IPS-20b (cell line): Measurements from ENCODE around the gene EGFR.

Source experiments
- H3K27ac ChIP-seq: one replicate; pipeline ENCODE4 v1.5.1; 2013; ENCODE audit warnings: low read length
- H3K27me3 ChIP-seq: 2 replicates; pipeline ENCODE4 v1.6.1; 2013; ENCODE audit warnings: mild to moderate bottlenecking, low read length, inconsistent platforms; ENCODE audit not compliant: insufficient read depth
- H3K36me3 ChIP-seq: 2 replicates; pipeline ENCODE4 v1.6.1; 2013; ENCODE audit warnings: low read depth, mild to moderate bottlenecking, inconsistent platforms, low read length, moderate library complexity; ENCODE audit not compliant: insufficient read depth
- H3K4me1 ChIP-seq: 2 replicates; pipeline ENCODE4 v1.6.1; 2013; ENCODE audit warnings: mild to moderate bottlenecking, control low read depth, inconsistent platforms, low read length, moderate library complexity; ENCODE audit not compliant: insufficient read depth
- H3K4me3 ChIP-seq: 2 replicates; pipeline ENCODE4 v1.5.1; 2013; ENCODE audit warnings: mild to moderate bottlenecking, low read length, inconsistent platforms
- H3K9ac ChIP-seq: 2 replicates; pipeline ENCODE4 v1.6.1; 2013; ENCODE audit warnings: low read depth, mild to moderate bottlenecking, inconsistent platforms, low read length, moderate library complexity
- H3K9me3 ChIP-seq: 2 replicates; pipeline ENCODE4 v1.6.1; 2013; ENCODE audit warnings: mild to moderate bottlenecking, low read depth, low read length, inconsistent platforms; ENCODE audit not compliant: insufficient read depth

EGFR gene

DNA sequence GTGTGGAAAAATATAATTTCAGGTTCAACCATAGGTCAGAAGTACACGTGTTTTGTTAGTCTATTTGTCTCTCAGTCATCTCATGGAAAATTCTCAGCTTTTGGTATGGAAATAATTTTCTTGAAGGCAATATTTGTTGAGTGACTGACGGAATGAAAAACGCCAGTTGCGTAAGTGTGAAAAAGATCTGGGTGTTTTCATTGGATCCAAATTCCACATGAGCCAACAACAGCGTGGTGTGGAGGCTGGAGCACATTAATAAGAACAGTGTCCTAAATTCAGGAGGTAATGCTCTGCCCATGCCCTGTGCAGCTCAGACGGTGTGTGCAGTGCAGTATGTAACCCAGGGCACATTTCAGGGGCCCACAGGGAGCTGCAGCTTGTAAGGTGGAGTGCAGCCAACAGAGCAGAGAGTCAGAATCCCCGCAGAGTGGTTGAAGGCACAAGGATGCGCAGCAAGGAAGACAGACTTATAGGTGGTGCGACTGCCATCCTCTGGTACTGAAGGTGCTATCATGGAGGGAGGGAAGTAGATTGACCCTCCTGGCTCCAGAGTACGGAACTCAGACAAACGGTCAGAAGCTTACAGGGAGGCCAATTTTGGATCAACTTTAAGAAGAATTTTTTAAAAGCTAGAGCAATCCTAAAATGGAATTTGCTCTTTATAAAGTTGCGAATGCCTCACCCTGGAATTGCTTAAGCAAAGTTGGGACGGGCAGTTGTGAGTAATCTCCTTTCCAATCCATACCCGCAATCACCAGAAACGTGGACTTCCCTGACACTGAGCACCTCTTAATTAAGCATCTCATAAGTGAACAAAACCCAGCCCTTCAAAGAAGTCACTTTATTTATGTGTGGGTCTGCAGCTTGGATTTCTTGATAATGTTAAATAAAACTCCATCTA is 38.0 kb downstream of the EGFR start:
- H3K9ac ChIP-seq = no peak overlapping the region
- no peak overlapping the region for H3K27ac ChIP-seq
- H3K27me3 ChIP-seq = no peaks in the 10 kb centered on the region
- H3K36me3 ChIP-seq = no peaks in the 10 kb centered on the region
- H3K4me3 ChIP-seq = no peak overlapping the region
- H3K4me1 ChIP-seq = no peaks in the 10 kb centered on the region; the same call in 1 of the 2 replicates
- no peaks in the 10 kb centered on the region for H3K9me3 ChIP-seq

DNA sequence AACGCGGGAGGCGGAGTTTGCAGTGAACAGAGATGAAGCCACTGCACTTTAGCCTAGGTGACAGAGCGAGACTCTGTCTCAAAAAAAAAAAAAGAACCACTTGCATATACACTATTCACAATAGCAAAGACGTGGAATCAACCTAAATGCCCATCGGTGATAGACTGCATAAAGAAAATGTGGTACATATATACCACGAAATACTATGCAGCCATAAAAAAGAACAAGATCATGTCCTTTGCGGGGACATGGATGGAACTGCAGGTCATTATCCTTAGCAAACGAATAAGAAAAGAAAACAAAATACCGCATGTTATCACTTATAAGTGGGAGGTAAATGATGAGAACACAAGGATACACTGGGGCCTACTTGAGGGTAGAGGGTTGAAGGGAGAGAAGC is 39.5 kb downstream of the EGFR start:
- no peak overlapping the region for H3K4me3 ChIP-seq

DNA sequence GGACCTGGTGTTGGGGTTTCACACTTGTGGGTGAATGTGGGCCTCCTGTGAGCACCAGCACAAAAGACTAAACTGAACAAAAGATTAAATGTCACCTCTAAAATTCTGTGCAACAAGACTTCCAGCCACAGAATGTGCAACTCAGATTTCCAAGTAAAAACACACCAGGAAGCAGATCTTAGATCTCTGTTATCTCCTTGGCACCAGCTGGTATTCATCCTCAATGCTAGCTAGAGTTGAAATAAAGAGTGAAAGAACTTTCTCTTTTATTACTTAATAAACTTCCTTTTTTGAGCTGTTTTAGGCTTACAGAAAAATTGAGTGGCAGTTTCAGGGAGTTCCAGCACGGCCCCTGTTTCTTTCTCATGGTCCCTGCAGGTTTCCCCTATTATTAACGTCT is 40.2 kb downstream of the EGFR start:
- H3K9ac ChIP-seq = no peak overlapping the region
- no peak overlapping the region for H3K27ac ChIP-seq
- no peaks in the 10 kb centered on the region for H3K9me3 ChIP-seq
- H3K4me1 ChIP-seq = no peaks in the 10 kb centered on the region
- no peaks in the 10 kb centered on the region for H3K27me3 ChIP-seq
- no peaks in the 10 kb centered on the region for H3K36me3 ChIP-seq
- no peak overlapping the region for H3K4me3 ChIP-seq

More for the DNA sequence above, 39.5 kb downstream of the EGFR start:
- no peak overlapping the region for H3K27ac ChIP-seq
- H3K4me1 ChIP-seq = no peaks in the 10 kb centered on the region; the same call in 1 of the 2 replicates
- no peaks in the 10 kb centered on the region for H3K27me3 ChIP-seq
- no peak overlapping the region for H3K9ac ChIP-seq
- no peaks in the 10 kb centered on the region for H3K9me3 ChIP-seq
- H3K36me3 ChIP-seq = no peaks in the 10 kb centered on the region

DNA sequence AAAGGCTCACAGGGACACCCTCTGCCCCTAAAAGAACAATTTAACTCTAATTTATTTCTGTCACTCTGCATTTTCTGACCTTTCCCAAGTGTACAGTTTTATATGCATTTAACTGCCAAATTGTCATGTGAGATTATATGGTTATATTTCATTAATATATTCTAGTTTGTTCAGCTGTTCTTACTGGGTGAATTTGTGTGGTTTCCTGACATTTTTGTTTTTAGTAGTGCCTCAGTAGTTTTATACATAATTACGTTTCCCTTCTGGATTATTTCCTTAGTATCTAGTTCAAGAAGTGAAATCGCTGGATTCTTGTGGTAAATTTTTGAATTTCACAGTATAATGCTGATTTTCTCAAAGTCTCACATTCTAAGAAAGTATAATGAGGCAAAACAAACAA is 41.3 kb downstream of the EGFR start:
- no peaks in the 10 kb centered on the region for H3K27me3 ChIP-seq
- no peak overlapping the region for H3K27ac ChIP-seq
- peaks cover 3% of the 10 kb centered on the region; the same call in 1 of the 2 replicates for H3K4me1 ChIP-seq
- H3K9ac ChIP-seq = no peak overlapping the region
- H3K9me3 ChIP-seq = no peaks in the 10 kb centered on the region
- H3K36me3 ChIP-seq = no peaks in the 10 kb centered on the region
- no peak overlapping the region for H3K4me3 ChIP-seq

DNA sequence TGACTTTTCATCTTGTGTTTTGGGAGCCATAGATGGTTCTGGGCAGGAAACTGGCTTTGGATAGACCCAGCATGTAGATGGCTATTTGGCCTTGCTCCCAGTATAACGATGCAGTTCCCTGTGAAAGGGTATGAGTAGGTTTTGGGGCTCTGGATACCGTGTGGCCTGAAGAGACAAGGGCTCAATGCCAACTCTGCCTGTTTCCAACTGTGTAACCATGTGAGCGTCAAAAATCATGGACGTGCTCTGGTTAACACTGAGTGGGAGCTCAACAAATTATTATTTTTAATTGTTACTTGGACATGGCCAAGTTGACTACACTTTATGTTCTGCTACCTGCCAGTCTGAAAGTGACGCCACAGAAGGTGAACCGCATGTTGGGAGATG is 41.8 kb downstream of the EGFR start:
- Histone ChIP-seq H3K4me3 (no peak overlapping the region), H3K4me1 (peaks cover 7% of the 10 kb centered on the region), H3K27me3 (no peaks in the 10 kb centered on the region), H3K27ac (no peak overlapping the region), H3K36me3 (no peaks in the 10 kb centered on the region), H3K9me3 (no peaks in the 10 kb centered on the region), H3K9ac (no peak overlapping the region)

DNA sequence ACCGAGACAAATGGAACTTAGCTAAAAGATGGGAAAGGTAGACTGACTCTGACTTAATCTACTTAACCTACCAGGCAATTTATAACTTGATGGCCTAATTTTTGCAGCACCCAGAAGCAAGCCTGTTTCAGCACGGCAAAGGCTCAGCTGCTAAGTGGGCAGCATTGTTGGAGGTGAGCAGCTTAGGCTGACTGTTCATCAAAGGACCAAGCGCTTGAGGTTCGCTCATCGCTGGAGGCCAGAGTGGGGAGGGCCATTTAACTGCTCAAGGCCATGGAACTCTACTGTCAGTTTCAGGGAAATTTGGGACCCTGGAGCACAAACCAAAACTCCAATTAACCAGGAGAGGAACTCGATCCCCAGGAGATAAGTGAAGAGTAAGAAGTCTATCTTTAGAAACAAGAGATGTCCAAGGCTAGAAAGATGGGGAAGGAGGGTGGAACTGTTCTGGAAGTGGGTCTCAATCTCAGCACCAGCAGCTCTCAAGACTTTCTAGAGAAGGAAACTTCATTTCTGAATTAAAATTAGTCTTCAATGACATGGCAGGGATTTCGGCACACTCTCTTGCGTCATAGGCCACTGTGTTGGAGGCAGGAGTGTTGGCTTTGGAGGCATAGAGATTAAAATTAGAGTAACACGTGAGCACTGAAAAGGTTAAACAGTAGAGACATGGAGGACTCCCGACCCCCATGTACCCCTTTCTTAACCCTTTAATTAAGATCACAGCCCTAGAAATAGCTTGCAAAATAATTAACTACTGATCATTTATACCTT is 43.1 kb downstream of the EGFR start:
- no peaks in the 10 kb centered on the region for H3K36me3 ChIP-seq
- H3K9ac ChIP-seq = no peak overlapping the region
- H3K4me1 ChIP-seq = peaks cover 19% of the 10 kb centered on the region
- no peaks in the 10 kb centered on the region for H3K27me3 ChIP-seq
- no peak overlapping the region for H3K27ac ChIP-seq
- no peak overlapping the region for H3K4me3 ChIP-seq
- H3K9me3 ChIP-seq = no peaks in the 10 kb centered on the region

DNA sequence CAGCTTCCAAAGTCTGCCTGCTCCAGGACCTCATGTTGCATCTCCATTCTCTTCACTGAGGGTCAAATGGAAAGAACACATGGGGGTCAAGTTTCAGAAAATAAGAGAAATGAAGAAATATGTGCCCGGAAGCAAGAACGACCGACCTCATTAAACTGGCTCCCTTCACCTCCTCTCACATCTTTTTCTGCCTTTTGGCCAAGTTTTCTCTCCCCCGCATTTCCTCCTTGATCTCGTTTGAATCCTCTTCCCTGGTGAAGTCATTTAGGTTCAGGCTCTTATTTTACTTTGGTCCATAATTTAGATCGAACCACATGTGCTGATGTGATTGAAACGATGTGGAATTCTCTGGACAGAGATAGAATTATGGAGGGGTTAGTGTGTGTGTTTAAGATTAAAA is 44.2 kb downstream of the EGFR start:
- Histone ChIP-seq H3K36me3 (no peaks in the 10 kb centered on the region), H3K9me3 (no peaks in the 10 kb centered on the region), H3K4me1 (peaks cover 22% of the 10 kb centered on the region), H3K27me3 (no peaks in the 10 kb centered on the region), H3K27ac (no peak overlapping the region), H3K4me3 (no peak overlapping the region), H3K9ac (no peak overlapping the region)

DNA sequence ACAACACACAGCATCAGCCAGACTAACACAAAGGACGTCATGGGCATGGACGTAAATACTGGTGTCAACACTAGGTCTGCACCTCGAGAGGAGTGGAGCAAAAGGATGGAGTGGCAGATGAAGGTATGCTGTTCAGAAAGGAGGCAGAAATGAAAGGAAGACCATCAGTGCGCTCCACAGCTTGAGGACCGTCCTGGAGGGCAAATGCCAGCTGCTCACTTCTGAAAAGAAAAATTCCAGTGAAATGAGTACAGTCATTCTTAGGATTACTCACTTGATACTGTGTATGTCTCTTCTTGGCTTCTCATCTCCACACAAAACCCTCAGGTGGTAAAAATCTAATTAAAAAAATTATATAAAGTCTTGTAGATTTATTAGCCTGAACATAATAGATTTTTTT is 44.8 kb downstream of the EGFR start:
- H3K36me3 ChIP-seq = no peaks in the 10 kb centered on the region
- H3K4me3 ChIP-seq = no peak overlapping the region
- no peak overlapping the region for H3K27ac ChIP-seq
- H3K9ac ChIP-seq = no peak overlapping the region
- H3K9me3 ChIP-seq = no peaks in the 10 kb centered on the region
- no peaks in the 10 kb centered on the region for H3K27me3 ChIP-seq
- peaks cover 22% of the 10 kb centered on the region for H3K4me1 ChIP-seq

DNA sequence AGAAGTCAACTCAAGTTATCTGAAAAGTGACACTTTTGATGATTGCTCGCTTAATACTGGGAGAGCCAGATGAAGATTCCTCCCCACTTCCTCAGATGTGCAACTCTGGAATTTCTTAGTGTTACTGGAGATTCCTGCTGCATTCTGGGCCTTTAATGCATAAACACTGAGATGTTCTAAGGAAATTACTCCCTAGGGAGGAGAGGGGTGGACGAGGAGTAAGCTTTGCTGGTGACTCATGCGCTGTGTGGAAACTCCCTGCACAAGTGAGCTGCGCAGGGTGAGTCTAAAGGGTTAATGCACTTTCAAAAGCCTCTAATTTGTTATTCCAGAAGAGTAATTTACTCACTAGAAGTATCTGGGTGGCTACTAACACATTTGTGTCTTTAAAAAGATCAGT is 46.3 kb downstream of the EGFR start:
- Histone ChIP-seq H3K4me1 (peaks cover 22% of the 10 kb centered on the region), H3K9me3 (no peaks in the 10 kb centered on the region), H3K9ac (no peak overlapping the region), H3K4me3 (no peak overlapping the region), H3K27me3 (no peaks in the 10 kb centered on the region), H3K27ac (no peak overlapping the region), H3K36me3 (no peaks in the 10 kb centered on the region)

DNA sequence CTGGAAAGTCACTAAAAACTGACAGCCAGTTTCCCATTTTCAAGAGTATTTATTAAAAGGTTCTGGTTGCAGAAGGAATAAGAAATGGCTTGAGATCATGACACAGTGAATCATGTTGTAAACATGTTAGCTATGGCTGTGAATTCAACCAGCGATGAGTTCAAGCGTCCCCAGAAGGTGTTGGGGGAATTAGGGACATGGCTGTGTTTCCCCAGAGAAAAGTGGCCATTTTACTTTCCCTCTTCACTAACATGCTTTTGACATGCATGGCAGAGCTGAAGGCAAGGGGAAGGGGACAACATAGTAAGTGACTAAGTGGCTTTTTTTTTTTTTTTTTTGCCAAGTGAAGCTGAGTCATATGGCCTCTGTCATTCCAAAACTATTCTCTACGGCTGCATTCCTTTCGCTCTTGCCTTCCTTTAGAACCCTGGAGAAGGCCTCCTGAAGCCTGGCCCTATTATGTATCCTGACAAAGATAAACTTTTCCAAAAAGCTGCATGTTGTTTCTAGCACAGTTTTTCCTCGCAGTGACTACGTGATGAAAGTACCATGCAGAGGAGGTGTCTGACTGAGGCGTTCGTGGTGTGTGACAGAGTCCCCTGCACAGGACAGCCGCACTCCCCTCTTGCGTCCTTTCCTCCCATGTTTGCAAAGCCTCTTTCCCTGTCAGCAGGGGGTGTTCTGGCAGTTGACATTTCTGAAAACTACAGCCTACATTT is 46.9 kb downstream of the EGFR start:
- Histone ChIP-seq H3K9ac (no peak overlapping the region; the same call in 1 of the 2 replicates), H3K27ac (no peak overlapping the region), H3K4me3 (no peak overlapping the region)

DNA sequence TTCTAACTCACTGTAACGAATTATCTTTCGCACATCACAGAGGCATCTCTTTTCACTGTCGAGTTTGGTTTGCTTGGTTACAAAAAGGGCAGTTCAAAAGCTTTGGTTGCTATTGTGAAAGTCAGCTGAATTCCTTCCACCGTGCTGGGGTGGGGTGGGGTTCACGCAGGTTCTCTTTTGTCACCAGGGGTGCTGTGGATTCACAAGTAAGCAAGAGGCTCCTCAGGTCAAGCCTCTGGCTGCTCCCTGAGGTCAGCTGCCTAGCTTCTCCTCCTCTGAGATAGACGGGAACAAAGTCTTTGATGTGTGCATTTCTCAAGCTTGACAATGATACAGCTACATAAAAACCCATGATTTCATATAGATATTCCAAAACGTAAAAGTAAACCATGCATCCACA is 47.7 kb downstream of the EGFR start:
- H3K9ac ChIP-seq = no peak overlapping the region
- peaks cover 22% of the 10 kb centered on the region for H3K4me1 ChIP-seq
- no peaks in the 10 kb centered on the region for H3K9me3 ChIP-seq
- H3K36me3 ChIP-seq = no peaks in the 10 kb centered on the region
- H3K4me3 ChIP-seq = no peak overlapping the region
- no peak overlapping the region for H3K27ac ChIP-seq
- no peaks in the 10 kb centered on the region for H3K27me3 ChIP-seq

More for the DNA sequence above, 46.9 kb downstream of the EGFR start:
- Histone ChIP-seq H3K9me3 (no peaks in the 10 kb centered on the region), H3K36me3 (no peaks in the 10 kb centered on the region), H3K27me3 (no peaks in the 10 kb centered on the region), H3K4me1 (peaks cover 22% of the 10 kb centered on the region)
